Lung (tissue), 13 donors: ENCODE measurements around the gene GRM8. TPM values are rescaled to one million over a fixed set of nuclear protein-coding genes. Genes with fewer than 3 reads are reported as not detected.

Experiments
- ATAC-seq: fragments of 200-7000 bp; cut with Tn5 transposase; one replicate; pipeline ENCODE4 v1.9.1; 2020; ENCODE audit warnings: moderate number of reproducible peaks; ENCODE audit not compliant: insufficient read depth, low FRiP score
- DNase-seq, 3 donors: peaks; one replicate each; pipeline ENCODE4 v3.0.0-alpha.2; 2013 to 2017
- H3K27ac ChIP-seq, 2 donors: one replicate each; pipeline ENCODE4 v1.5.1; 2013; ENCODE audit warnings: mild to moderate bottlenecking in 2 of 2, moderate library complexity in 2 of 2, control low read depth in 1 of 2, inconsistent platforms in 1 of 2, low read depth in 1 of 2, low read length in 1 of 2
- H3K27me3 ChIP-seq, 3 donors: one replicate each; pipeline ENCODE4 v1.5.1; 2013; ENCODE audit warnings: low read length in 2 of 3; ENCODE audit not compliant: control insufficient read depth in 3 of 3, insufficient read depth in 3 of 3
- H3K36me3 ChIP-seq, 4 donors: one replicate each; pipeline ENCODE4 v1.5.1; 2013; ENCODE audit warnings: low read length in 4 of 4, mild to moderate bottlenecking in 1 of 4, moderate library complexity in 1 of 4; ENCODE audit not compliant: control insufficient read depth in 4 of 4, insufficient read depth in 4 of 4
- H3K4me1 ChIP-seq, 5 donors: one replicate each; pipeline ENCODE4 v1.5.1; 2013; ENCODE audit warnings: low read length in 5 of 5, mild to moderate bottlenecking in 2 of 5, moderate library complexity in 1 of 5; ENCODE audit not compliant: control insufficient read depth in 5 of 5, insufficient read depth in 5 of 5
- H3K4me3 ChIP-seq: one replicate; pipeline ENCODE4 v1.5.1; 2013; ENCODE audit warnings: mild to moderate bottlenecking, control low read depth, moderate library complexity
- H3K9ac ChIP-seq, 2 donors: one replicate each; pipeline ENCODE4 v1.5.1; 2013; ENCODE audit warnings: low read length in 2 of 2, control low read depth in 1 of 2; ENCODE audit not compliant: insufficient read depth in 1 of 2
- H3K9me3 ChIP-seq, 4 donors: one replicate each; pipeline ENCODE4 v1.5.1; 2013; ENCODE audit warnings: low read length in 3 of 4, mild to moderate bottlenecking in 1 of 4, moderate library complexity in 1 of 4; ENCODE audit not compliant: control insufficient read depth in 4 of 4, insufficient read depth in 3 of 4
- WGBS, 2 donors: extraction: QIAGEN DNeasy Blood & Tissue Kit; methylation state at CpG; one replicate each; pipeline ENCODE4 v1.1.7; 2013; 5-methylcytosine and 5-hydroxymethylcytosine counted together
- polyA plus RNA-seq, 2 donors: library from polyadenylated mRNA; stranded (reverse); fragments of 200-250 nt; gene quantifications; one replicate each; pipeline ENCODE4 v1.2.1, GENCODE V29; 2013
- small RNA-seq: library from RNA; depleted of rRNA; stranded (forward); fragments of <200 nt; gene quantifications from one replicate; pipeline ENCODE3, GENCODE V24; 2014; ENCODE audit warnings: low replicate concordance
- total RNA-seq, 2 donors: library from RNA; depleted of rRNA in 1 of 2; stranded (reverse); fragments of >200 nt in 1 of 2; gene quantifications; one replicate each; pipeline ENCODE4 v1.2.1, GENCODE V29; 2014 to 2021
- TF ChIP-seq, protein P1 (sequence below): IDR thresholded peaks from 2 replicates; pipeline ENCODE4 v1.5.1; 2012; ENCODE audit warnings: mild to moderate bottlenecking; ENCODE audit errors: control extremely low read depth, extremely low read depth
- donor health status: control.
- donor health status: control.
- donor health status: Bipolar disorder and iron deficiency.
- donor health status: healthy.
- donor health status: DM: yes; HTN: yes; CAD: no.

GRM8 gene
- total and polyA plus RNA-seq, 4 donors, result 0.01 to 0.83 (median 0.24) TPM; not detected in 1

DNA sequence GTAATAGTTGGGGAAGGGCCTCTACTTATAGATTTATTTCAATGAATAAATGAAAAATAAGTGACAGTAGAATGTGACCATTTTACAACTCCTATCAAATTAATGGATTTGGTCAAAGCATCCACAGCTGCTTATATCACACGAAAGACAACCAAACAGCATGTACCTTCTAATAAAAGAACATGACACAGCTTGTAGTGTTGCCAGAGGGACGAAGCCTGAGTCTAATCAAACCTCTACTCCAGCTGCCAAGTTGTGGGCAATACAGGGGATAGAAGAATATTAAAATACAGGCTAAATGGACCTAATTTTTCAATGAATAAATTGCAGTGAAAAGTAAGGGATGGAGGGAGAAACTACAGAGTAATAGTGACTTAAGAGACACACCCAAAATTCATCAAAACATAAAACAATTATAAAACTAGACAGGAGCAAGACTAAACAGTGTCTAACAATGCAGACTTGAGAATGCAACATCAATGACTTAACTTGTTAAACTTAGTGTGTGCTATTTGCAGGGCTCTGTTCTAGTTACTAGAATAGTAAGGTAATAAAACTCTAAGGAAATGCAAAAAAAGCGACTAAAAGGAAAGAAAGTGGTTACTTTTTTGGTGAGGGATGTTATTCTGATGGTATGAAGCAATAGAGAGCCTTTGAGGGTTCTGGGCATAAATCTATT, 853.8 kb downstream of the GRM8 start:
- peak overlapping the region in 1 of 2 donors; percentile 33 for H3K27ac ChIP-seq
- H3K4me3 ChIP-seq, result no peak overlapping the region
- ATAC-seq, result no peak
- no peak for DNase-seq
- TF ChIP-seq, protein P1, sequence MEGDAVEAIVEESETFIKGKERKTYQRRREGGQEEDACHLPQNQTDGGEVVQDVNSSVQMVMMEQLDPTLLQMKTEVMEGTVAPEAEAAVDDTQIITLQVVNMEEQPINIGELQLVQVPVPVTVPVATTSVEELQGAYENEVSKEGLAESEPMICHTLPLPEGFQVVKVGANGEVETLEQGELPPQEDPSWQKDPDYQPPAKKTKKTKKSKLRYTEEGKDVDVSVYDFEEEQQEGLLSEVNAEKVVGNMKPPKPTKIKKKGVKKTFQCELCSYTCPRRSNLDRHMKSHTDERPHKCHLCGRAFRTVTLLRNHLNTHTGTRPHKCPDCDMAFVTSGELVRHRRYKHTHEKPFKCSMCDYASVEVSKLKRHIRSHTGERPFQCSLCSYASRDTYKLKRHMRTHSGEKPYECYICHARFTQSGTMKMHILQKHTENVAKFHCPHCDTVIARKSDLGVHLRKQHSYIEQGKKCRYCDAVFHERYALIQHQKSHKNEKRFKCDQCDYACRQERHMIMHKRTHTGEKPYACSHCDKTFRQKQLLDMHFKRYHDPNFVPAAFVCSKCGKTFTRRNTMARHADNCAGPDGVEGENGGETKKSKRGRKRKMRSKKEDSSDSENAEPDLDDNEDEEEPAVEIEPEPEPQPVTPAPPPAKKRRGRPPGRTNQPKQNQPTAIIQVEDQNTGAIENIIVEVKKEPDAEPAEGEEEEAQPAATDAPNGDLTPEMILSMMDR, result no peak
- no peaks in the 10 kb centered on the region for H3K27me3 ChIP-seq
- no peaks in the 10 kb centered on the region for H3K4me1 ChIP-seq
- no peak overlapping the region for H3K9ac ChIP-seq
- no peaks in the 10 kb centered on the region for H3K9me3 ChIP-seq
- WGBS, 2 donors, result 79 to 82% methylated on average over 3 of the region's 3 CpGs
- H3K36me3 ChIP-seq, result no peaks in the 10 kb centered on the region

DNA sequence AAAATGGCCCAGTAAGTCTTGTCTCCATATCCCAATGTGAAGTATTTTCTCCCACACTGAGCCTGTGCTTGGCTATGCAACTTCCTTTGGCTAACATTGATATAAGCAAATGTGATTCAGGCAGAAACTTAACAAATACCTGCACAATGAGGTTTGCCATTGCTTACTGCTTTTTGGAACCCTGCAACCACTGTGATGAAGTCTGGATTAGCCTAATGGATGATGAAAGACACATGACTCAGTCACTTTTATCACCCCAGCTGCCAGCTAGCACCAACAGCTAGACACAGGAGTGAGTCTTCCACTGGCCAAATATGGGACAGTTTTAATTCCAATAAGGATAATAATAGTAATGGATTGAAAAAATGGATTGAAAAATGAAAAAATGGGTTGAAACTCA, 854.5 kb downstream of the GRM8 start:
- Histone ChIP-seq H3K4me3 (no peak overlapping the region), H3K27ac (peak overlapping the region in 1 of 2 donors; percentile 0), H3K4me1 (no peaks in the 10 kb centered on the region), H3K9ac (no peak overlapping the region), H3K27me3 (no peaks in the 10 kb centered on the region), H3K36me3 (no peaks in the 10 kb centered on the region), H3K9me3 (no peaks in the 10 kb centered on the region)
- no peak for ATAC-seq
- DNase-seq, result no peak
- TF ChIP-seq, protein P1, result no peak

DNA sequence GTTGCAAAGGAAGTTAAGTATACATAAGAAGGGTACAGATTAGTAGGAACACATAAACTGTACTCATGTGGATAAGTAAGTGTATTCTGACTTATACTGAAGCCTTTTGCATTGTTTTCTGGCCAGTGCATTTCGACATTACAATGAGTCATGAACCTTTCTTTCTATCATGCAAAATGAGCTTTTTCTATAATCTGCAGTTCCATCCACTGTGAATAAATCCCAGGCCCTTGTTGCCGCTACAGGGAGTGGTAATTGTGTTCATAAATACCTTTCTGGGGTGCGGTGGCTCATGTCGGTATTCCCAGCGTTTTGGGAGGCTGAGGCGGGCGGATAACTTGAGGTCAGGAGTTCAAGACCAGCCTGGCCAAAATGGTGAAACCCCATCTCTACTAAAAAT, 858.3 kb downstream of the GRM8 start:
- H3K9me3 ChIP-seq, result no peaks in the 10 kb centered on the region
- H3K4me3 ChIP-seq, result no peak overlapping the region
- H3K9ac ChIP-seq, result no peak overlapping the region
- TF ChIP-seq, protein P1, result no peak
- H3K4me1 ChIP-seq, result no peaks in the 10 kb centered on the region
- DNase-seq (no peak), ATAC-seq (no peak)
- 74 to 77% methylated on average over 7 of the region's 7 CpGs for WGBS, 2 donors
- H3K36me3 ChIP-seq, result no peaks in the 10 kb centered on the region
- no peak overlapping the region for H3K27ac ChIP-seq
- no peaks in the 10 kb centered on the region for H3K27me3 ChIP-seq

Small RNA genes lying within 50 kb of the gene (small RNA-seq; reads per million reads assigned to genes)
- gene MIR592, result 0.17 reads per million

Other genes starting within 250 kb of the GRM8 start
- gene ZNF800, start 139.8 kb upstream of the GRM8 start, total RNA-seq, result 10 to 100 TPM; 32.5 to 34.8 TPM
- gene ZNF800, start 139.8 kb upstream of the GRM8 start, polyA plus RNA-seq, result 1 to 10 TPM; 7.7 to 8.7 TPM